Measurements from ENCODE around the gene NAGPA.
A peak's percentile ranks its signal among the peaks of the same experiment; 100 is the strongest.

Gene NAGPA

GRCh38 chr16:5001571-5001970, 32.2 kb downstream of the NAGPA start:
- DNase-seq = no peak

DNA sequence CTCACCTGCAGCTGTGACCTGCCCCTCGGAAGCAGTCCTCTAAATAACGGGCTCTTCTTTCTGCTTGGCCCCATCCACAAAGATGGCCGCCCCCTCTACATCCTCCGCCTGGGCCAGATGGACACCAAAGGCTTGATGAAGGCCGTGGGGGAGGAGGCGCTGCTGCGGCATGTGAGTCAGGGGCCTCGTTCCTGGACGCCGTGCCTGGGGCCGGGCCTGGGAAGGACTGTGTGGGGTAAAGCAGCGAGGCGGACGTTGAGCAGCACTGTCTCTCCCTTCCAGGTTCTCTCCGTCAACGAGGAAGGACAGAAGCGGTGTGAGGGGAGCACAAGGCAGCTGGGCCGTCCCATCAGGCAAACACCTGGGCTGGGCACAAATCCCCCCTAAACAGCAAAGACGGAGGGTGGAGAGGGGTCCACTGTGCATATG, 33.1 kb downstream of the NAGPA start:
- DNase-seq = no peak

DNA sequence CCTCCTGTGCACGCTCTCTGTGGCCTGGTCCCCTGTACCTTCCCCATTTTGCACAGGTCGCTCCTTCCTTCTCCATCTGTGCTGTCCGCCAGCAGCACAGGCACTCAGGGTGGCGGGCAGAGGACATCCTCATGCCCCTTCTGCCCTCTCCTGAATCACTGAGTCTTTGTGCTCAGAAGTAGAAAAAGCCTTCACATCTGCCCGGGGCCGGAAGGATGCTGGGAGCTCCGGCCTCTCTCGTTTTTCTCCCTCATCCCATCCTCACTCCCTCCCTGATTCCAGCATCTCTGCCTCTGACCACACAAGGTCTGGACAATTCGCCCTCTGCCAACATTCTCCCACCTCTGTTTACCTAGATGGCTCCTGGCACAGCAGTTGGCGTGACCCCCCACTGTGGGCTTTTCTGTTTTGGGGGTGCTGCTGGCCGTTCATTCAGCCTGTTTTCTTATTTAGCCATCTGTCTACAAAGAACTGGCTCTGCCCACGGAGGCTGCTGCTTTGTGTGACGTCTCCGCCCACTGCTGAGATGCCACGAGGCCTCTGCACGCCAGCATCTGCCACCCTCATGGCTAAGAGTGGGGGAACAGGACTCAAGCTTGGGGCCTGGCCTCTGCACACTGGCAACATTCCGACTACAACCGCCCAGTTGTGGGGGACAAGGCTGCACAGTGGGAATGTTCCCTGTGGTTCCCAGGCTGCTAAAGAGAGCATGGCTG, 38.9 kb downstream of the NAGPA start:
- DNase-seq = no peak

DNA sequence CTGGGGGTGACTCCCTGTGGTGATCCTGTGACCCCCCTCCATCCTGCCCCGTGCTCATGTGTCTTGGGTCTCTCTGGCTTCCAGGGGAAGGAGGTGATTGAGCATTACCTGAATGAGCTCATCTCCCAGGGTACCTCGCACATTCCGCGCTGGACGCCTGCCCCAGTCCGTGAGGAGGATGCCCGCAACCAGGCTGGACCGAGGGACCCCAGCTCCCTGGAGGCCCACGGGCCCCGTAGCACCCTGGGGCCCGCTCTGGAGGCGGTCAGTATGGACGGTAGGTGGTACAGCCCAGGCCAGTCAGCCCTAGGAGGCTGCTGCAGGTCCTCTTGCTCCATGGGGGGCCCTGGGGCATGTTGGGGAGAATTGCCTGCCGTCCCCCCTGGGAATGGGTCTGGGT, 42.0 kb downstream of the NAGPA start:
- DNase-seq = no peak

DNA sequence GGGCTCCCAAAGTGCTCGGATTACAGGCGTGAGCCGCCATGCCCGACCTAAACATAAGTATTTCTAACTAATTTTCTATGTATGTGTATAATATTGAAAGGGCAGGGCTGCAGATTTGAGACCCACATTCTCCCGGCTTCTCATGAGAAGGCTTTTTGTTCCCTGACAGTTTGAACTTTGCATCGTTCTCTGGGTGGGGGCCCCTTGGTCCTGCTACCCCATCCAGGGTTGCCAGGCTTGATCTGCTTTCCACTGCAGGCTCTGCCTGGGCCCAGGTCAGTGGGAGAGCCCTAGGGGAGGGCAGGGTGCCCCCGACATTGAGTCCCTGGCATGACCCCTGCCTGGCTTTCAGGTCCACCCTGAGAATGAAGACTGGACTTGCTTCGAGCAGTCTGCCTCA, 43.3 kb downstream of the NAGPA start:
- no peak for DNase-seq

- no peak for DNase-seq
Measured at GRCh38 chr16:4989391-4990006, 44.2 kb downstream of the NAGPA start.

GRCh38 chr16:4988647-4989046, 45.1 kb downstream of the NAGPA start:
- no peak for DNase-seq

- DNase-seq = no peak
Measured at GRCh38 chr16:4987580-4988374, 46.0 kb downstream of the NAGPA start.

DNA sequence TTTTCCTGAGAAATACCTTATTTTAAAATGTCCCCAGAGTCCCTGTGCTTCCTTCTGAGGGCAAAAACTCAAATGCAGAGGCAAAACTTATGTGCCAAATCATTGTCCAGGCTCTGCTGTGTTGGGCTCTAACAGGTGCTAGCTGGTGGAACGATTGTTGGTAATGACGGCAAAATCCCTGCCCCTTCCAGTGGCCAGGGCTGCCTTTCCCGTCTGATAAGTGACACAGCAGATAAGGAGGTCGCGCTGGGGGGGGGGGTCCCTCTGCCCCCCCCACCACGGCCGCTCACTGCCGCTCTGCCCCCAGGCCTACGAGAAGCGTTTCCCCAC, 46.5 kb downstream of the NAGPA start:
- no peak for DNase-seq

GRCh38 chr16:4984174-4984990, 49.4 kb downstream of the NAGPA start:
- DNase-seq = no peak

- no peak for DNase-seq
Measured at GRCh38 chr16:4982056-4982867, 51.5 kb downstream of the NAGPA start.

DNA sequence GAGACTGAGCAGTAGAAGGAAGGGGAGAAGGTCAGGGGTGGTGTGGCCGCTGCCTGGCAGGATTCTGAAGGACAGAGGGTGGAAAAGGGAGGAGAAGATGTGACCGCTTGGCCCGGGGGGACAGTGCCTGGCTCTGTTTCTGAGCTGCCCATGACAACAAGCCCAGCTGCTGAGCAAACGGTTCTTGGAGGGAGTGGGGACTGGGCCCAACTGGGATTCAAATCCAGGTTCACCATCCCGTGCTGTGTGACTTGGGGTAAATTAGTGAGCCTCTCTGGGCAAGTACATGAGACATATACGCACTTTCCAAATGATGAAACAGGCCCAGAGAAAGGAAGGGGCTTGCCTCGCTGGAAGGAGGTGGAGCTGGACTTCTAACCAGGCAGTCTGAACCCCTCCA, 52.3 kb downstream of the NAGPA start:
- DNase-seq = no peak

GRCh38 chr16:4980691-4981090, 53.0 kb downstream of the NAGPA start:
- no peak for DNase-seq

GRCh38 chr16:4979736-4980660, 53.7 kb downstream of the NAGPA start:
- no peak for DNase-seq

DNA sequence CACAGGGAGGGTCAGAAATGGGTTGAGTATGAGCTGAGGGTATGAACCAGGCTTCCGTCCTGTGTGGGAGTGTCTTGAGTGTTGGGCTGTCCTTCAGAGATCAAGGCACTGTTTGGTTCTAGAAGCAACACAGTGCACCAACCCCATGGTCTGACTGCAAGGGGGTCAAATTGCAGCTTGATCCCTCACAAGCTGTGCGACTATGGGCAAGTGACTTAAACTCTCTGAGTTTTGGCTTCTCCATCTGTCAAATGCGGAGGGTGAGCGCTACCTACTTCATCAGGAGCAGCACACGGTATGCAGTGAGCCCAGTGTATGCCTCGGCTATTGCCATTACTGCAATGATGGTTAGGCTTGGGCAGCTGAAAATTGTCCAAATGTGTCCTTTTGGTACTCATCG, 54.6 kb downstream of the NAGPA start:
- DNase-seq = no peak

DNA sequence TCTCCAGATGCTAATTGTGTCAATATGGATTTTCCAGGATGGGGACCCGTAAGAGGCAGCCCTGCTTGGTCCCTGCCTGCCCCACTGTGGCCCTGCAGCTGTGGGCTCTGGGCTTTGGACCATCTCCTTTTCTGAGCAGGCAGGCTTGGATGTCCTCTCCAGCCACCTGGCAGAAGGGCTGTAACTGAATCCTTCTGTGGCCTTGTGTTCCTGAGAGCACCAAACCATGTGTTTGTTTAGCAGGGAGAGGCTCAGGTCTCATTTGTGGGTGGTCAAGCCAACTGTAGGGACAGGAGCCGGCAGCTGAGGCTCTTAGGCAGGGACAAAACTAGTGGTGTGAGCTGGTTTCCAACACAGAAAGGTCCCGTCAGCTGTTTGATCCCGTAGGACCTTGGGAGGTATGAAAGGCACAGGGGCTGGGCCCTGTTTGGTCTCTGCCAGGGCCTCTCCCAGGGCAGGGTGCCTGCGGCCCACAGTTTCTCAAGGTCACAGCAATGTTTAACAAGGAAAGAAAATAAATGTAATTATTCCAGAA, 57.1 kb downstream of the NAGPA start:
- DNase-seq = peak; percentile 51 to 78

- no peak for DNase-seq
Measured at GRCh38 chr16:4976079-4976478, 57.7 kb downstream of the NAGPA start.

Measured in SHP77 (cell line).